GM18508 (cell line): ENCODE measurements around the gene DIAPH3.

Source experiments
- ATAC-seq: cut with Tn5 transposase; IDR thresholded peaks from one replicate; pipeline ENCODE4 v1.9.1; 2021; ENCODE audit warnings: moderate number of reproducible peaks; ENCODE audit not compliant: insufficient read depth, unreplicated experiment

Gene DIAPH3

GRCh38 chr13:59691501-59692066 lies 472.1 kb downstream of the DIAPH3 start:
- ATAC-seq, result no peak

- ATAC-seq, result peak; percentile 68
Observed at GRCh38 chr13:59690857-59691500, 472.7 kb downstream of the DIAPH3 start.

GRCh38 chr13:59689057-59689456 lies 474.7 kb downstream of the DIAPH3 start:
- no peak for ATAC-seq

- no peak for ATAC-seq
Observed at GRCh38 chr13:59686798-59687394, 476.8 kb downstream of the DIAPH3 start.

GRCh38 chr13:59684105-59684504 lies 479.6 kb downstream of the DIAPH3 start:
- no peak for ATAC-seq

DNA sequence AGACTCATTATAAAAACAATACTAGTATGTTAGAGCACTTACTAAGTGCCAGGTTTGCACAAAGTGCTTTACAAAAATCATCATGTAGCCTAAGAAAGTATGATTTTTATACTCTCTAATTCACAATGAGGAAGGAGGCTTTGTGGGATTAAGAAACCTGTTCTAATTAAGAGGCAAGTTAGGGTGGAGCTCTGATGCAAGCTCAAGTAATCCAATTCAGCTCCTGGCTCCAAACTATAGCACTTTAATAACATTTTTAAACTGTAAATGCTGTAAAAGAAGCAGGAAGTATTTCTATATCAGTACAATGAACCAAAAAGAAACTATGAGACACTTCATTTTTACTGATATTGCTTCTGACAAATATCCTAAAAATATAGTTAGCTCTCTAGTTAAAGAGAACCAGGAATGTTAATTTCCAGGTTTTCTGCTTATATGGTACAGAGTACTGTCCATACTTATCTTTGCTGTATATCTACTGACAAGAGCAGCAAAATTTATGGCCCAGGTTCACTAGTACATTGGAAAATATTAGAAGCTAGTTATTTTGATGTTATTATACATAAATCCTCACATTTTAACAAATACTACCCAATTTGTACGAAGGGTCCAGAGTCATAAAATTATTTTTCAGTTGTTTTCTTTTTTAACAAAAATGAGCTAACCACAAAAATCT lies 482.0 kb downstream of the DIAPH3 start:
- no peak for ATAC-seq

- ATAC-seq, result no peak
Observed at GRCh38 chr13:59680429-59681024, 483.2 kb downstream of the DIAPH3 start.

DNA sequence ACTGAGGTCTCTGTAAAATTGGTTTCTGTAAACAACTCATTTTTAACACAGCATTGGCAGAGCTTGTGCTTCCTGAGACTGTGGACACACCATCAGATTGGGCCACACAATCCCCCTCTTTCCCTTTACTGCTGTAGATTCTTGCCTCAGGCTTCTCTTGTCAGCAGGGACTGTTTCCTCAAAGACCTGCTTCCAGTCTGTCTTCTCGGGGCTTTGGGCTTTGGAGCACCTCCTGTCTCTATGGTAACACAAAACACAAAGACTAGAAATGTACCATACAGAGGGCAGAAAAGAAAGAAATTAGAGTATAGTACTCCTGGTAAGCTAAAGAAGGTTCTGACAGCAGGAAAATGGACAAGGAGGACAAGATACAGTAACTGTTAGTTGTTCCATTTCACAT lies 484.5 kb downstream of the DIAPH3 start:
- ATAC-seq, result no peak

DNA sequence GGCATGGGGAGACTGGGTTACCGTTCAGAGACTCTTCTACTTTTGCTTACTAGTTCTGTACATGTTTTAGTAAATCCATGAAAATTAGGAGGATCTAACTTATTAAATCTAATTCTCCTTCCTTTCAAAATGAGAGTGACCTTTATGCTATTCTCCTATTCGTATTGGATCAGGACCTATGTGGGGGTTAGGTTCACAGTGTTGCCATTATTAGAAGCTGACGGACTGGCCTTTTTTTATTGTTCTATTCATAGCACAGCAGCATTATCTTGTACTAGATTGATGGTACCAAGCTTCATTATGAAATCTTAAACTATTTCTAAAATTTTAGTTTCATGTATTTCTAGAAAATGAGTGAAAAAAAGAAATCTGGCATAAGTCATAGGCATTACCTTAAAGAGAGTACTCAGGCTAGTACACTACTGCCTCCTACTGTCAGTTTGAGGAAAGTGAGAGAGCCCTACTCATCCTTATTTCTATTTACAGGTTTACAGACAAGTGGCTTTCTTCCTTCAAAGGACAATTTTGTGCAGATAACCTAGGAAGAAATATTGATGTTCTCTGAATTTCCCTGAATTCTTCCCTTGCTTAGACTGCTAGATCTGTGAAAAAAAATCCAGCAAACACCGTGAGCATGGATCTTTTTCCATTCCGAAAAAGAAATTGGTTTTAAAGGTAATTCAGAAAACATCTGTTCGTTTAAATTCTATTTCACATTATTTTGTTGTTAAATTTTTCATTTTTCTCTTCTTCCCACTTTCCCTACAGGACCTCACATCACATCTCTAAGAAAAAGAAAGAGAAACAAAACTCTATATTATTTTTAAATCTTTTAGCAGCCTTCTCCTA lies 485.5 kb downstream of the DIAPH3 start:
- no peak for ATAC-seq

DNA sequence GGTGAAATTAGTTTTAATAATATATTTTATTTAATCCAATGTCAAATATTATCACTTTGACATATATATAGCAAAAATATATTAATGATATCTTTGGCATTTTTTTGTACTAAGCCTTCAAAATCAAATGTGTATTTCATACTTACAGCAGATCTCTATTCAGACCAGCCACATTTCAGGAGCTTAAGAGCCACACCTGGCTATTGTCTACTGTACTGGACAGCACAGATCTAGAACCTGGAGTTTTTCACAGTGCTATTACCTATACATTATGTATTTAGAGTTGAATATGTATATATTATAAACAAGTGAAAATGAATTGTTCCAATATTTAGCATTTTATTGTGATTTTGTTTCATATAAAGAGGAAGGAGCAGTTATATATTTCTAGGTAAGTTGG lies 486.3 kb downstream of the DIAPH3 start:
- ATAC-seq, result no peak

- ATAC-seq, result peak; percentile 66
Observed at GRCh38 chr13:59674616-59675015, 489.1 kb downstream of the DIAPH3 start.

- ATAC-seq, result no peak
Observed at GRCh38 chr13:59673286-59673685, 490.4 kb downstream of the DIAPH3 start.

- ATAC-seq, result no peak
Observed at GRCh38 chr13:59672445-59672844, 491.3 kb downstream of the DIAPH3 start.

DNA sequence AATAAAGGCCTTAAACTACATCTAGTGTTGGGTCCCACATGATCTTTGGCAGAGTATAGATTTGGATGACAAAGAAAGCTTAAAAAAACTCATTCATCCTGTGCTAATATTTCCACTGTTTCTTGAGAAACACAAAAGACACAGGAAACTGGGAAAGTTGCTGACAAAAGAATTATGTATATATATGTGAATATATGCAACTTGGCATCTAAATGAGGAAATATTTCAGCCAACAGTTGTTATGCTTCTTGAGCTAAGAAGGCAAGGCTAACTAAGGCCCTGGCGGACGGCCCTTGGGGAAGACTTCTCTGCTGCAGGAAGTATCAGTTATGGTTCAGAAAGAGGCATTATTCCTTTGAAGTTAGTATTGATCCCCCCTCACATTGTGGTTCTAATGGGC lies 491.8 kb downstream of the DIAPH3 start:
- ATAC-seq, result no peak

DNA sequence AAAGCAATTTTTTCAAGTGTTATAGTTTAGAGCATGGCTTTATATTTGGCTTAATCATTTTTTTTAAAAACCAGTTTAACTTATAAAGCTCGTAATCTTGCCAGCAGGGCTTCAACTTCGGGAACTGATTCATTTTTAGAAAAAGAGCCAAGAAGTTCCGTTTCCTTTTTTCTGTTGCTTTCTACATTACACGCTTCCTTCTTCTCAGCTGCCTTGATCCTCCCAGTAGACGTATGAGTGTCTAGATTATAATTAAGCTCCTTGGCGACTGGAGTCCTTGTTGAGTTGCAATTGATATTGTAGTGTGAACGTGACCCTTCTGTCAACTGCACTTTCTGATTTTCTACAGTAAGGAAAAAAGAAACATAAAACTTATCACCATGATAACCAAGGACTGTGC lies 497.2 kb downstream of the DIAPH3 start:
- no peak for ATAC-seq

GRCh38 chr13:59665732-59666131 lies 498.0 kb downstream of the DIAPH3 start:
- no peak for ATAC-seq

DNA sequence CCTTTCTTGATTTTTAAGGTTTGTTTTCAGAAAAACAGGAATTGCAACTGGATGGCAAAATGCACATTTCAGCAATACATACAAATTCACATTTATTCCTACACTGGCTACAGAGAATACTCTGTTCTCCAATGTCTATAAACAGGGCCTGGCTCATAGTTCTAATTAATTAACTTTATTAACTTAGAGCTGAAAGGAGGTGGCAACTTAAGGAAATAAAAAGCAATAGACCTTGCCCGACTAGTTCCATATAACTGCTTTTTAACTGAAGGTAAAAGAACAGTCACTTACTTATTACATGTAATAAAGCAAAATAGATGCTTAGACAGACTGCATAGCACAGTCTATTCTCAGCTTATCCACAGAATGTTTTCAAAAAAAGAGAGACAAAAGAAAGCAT lies 498.5 kb downstream of the DIAPH3 start:
- ATAC-seq, result no peak

- ATAC-seq, result no peak
Observed at GRCh38 chr13:59664586-59664985, 499.1 kb downstream of the DIAPH3 start.

DNA sequence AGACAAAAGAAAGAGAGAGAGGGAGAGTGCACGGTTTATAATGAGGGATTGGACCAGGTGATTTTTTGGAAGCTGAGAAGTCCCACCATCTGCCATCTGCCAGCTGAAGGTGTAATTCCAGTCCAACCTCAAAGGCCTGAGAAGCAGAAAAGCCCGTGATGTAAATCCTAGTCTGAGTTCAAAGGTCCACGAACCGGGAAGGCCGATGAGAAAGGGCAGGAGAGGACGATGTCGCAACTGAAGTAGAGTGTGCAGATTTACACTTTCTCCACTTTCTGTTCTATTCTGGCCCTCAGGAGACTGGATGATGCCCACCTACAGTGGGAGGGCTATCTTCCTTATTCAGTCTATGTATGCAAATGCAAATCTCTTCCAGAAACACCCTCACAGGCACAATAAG lies 500.0 kb downstream of the DIAPH3 start:
- no peak for ATAC-seq

GRCh38 chr13:59660582-59660981 lies 503.1 kb downstream of the DIAPH3 start:
- no peak for ATAC-seq
